H1 (cell line): ENCODE measurements around the gene CHPT1. TPM values are rescaled to one million over a fixed set of nuclear protein-coding genes. Genes with fewer than 3 reads are reported as not detected.

Source experiments
- CTCF ChIA-PET: fragments of 300-600 bp; sonication (Branson Sonifier 250); formaldehyde crosslinking; loops from one replicate; lab custom pipeline; 2021; ENCODE audit not compliant: partially characterized antibody; lab: Charles Lee
- POLR2A ChIA-PET: fragments of 300-600 bp; sonication (Branson Sonifier 250); formaldehyde crosslinking; loops from one replicate; lab custom pipeline; 2021; ENCODE audit warnings: inconsistent platforms; ENCODE audit not compliant: partially characterized antibody; lab: Charles Lee
- DNase-seq, 2 experiments: peaks; one replicate each; pipeline versions ENCODE4 v3.0.0 to v3.0.0-alpha.2; 2010 to 2022; ENCODE audit warnings: low spot score in 2 of 2, low read depth in 1 of 2, mixed read lengths in 1 of 2
- FAIRE-seq: peaks from 2 replicates; lab custom pipeline; 2011; peaks lifted over from hg19 to GRCh38; lab: Jason Lieb, UNC
- H2AFZ ChIP-seq: 2 replicates; pipeline ENCODE4 v1.8.1; 2012; ENCODE audit warnings: low read length, inconsistent platforms
- H2AK5ac ChIP-seq: 2 replicates; pipeline ENCODE4 v1.6.1; 2013; ENCODE audit warnings: low read depth, low read length
- H2BK120ac ChIP-seq: replicated peaks from 2 replicates; pipeline ENCODE3; 2013; ENCODE audit warnings: low read depth, low read length, inconsistent platforms
- H2BK12ac ChIP-seq: 2 replicates; pipeline ENCODE4 v1.6.1; 2013; ENCODE audit warnings: low read depth, low read length
- H2BK15ac ChIP-seq: 2 replicates; pipeline ENCODE4 v1.6.1; 2013; ENCODE audit warnings: low read length
- H2BK20ac ChIP-seq: 2 replicates; pipeline ENCODE4 v1.6.1; 2013; ENCODE audit warnings: low read length
- H2BK5ac ChIP-seq: 2 replicates; pipeline ENCODE4 v1.6.1; 2013; ENCODE audit warnings: low read depth, low read length
- H3K14ac ChIP-seq: 2 replicates; pipeline ENCODE4 v1.6.1; 2013; ENCODE audit warnings: inconsistent platforms; ENCODE audit not compliant: insufficient read length
- H3K18ac ChIP-seq: 2 replicates; pipeline ENCODE4 v1.6.1; 2013; ENCODE audit warnings: low read length; ENCODE audit errors: extremely low read depth
- H3K23ac ChIP-seq: 2 replicates; pipeline ENCODE4 v1.6.1; 2013; ENCODE audit warnings: inconsistent platforms; ENCODE audit not compliant: insufficient read length
- H3K23me2 ChIP-seq: 2 replicates; pipeline ENCODE4 v1.6.1; 2013; ENCODE audit warnings: low read depth, low read length
- H3K27ac ChIP-seq: 2 replicates; pipeline ENCODE4 v1.6.1; 2011; ENCODE audit warnings: low read depth, low read length, inconsistent platforms
- H3K27me3 ChIP-seq, 4 experiments: replicated peaks in 1 of 4; 1 replicate in 1 of 4; 2 replicates in 3 of 4; pipeline versions ENCODE4 v1.6.1 to v1.8.1; 2011 to 2013; ENCODE audit warnings: low read length in 3 of 4, mild to moderate bottlenecking in 3 of 4, inconsistent platforms in 2 of 4, mixed read lengths in 2 of 4, moderate library complexity in 1 of 4; ENCODE audit not compliant: control insufficient read depth in 3 of 4, insufficient read depth in 3 of 4; ENCODE audit errors: extremely low read depth in 1 of 4
- H3K36me3 ChIP-seq, 4 experiments: 2 replicates each; pipeline versions ENCODE4 v1.6.1 to v1.8.1; 2011 to 2013; ENCODE audit warnings: mild to moderate bottlenecking in 4 of 4, low read length in 3 of 4, moderate library complexity in 2 of 4, control low read depth in 1 of 4, inconsistent platforms in 1 of 4; ENCODE audit not compliant: insufficient read depth in 4 of 4, control insufficient read depth in 2 of 4
- H3K4ac ChIP-seq: replicated peaks from 2 replicates; pipeline ENCODE3; 2013; ENCODE audit warnings: low read length, low read depth, mixed read lengths, inconsistent platforms; ENCODE audit not compliant: insufficient read length
- H3K4me1 ChIP-seq, 4 experiments: replicated peaks in 1 of 4; 1 replicate in 1 of 4; 2 replicates in 3 of 4; pipeline versions ENCODE4 v1.6.1 to v1.8.1; 2011 to 2013; ENCODE audit warnings: low read length in 3 of 4, inconsistent platforms in 2 of 4, mixed read lengths in 1 of 4; ENCODE audit not compliant: insufficient read depth in 4 of 4, control insufficient read depth in 3 of 4
- H3K4me2 ChIP-seq, 2 experiments: 2 replicates each; pipeline versions ENCODE4 v1.6.1 to v1.8.1; 2011 to 2013; ENCODE audit warnings: low read depth in 2 of 2, low read length in 2 of 2, control low read depth in 1 of 2, inconsistent platforms in 1 of 2, mild to moderate bottlenecking in 1 of 2; ENCODE audit not compliant: insufficient read depth in 1 of 2
- H3K4me3 ChIP-seq, 4 experiments: fragments of 200-600, 300-600 bp in 1 of 4; sonication (generic), shearing (Covaris generic), sonication (Bioruptor Twin) in 1 of 4; 2 replicates each; pipeline versions ENCODE4 v1.5.1 to v1.8.1; 2011 to 2016; ENCODE audit warnings: low read length in 4 of 4, low read depth in 3 of 4, control low read depth in 2 of 4, inconsistent platforms in 2 of 4, mild to moderate bottlenecking in 2 of 4, mixed read lengths in 1 of 4, moderate library complexity in 1 of 4; ENCODE audit not compliant: insufficient read depth in 2 of 4; ENCODE audit errors: extremely low read depth in 1 of 4
- H3K56ac ChIP-seq: replicated peaks from 2 replicates; pipeline ENCODE3; 2013; ENCODE audit warnings: low read depth, mild to moderate bottlenecking, mixed read lengths, low read length, inconsistent platforms; ENCODE audit not compliant: insufficient read length
- H3K79me1 ChIP-seq: 2 replicates; pipeline ENCODE4 v1.6.1; 2013; ENCODE audit warnings: low read depth, low read length, control low read depth
- H3K79me2 ChIP-seq, 2 experiments: 2 replicates each; pipeline versions ENCODE4 v1.6.1 to v1.8.1; 2012 to 2013; ENCODE audit warnings: low read length in 2 of 2, mild to moderate bottlenecking in 2 of 2, inconsistent platforms in 1 of 2; ENCODE audit not compliant: insufficient read depth in 2 of 2, control insufficient read depth in 1 of 2
- H3K9ac ChIP-seq, 4 experiments: replicated peaks in 1 of 4; 1 replicate in 1 of 4; 2 replicates in 3 of 4; pipeline versions ENCODE4 v1.6.1 to v1.8.1; 2011 to 2013; ENCODE audit warnings: low read depth in 3 of 4, low read length in 3 of 4, control low read depth in 2 of 4, mild to moderate bottlenecking in 2 of 4, moderate library complexity in 2 of 4, inconsistent platforms in 1 of 4; ENCODE audit errors: extremely low read depth in 1 of 4
- H3K9me3 ChIP-seq, 2 experiments: 2 replicates each; pipeline versions ENCODE4 v1.6.1 to v1.8.1; 2012 to 2013; ENCODE audit warnings: mild to moderate bottlenecking in 2 of 2, moderate library complexity in 2 of 2, control low read depth in 1 of 2, inconsistent platforms in 1 of 2, low read depth in 1 of 2, low read length in 1 of 2, mixed read lengths in 1 of 2; ENCODE audit not compliant: insufficient read depth in 2 of 2
- H4K20me1 ChIP-seq, 2 experiments: replicated peaks in 1 of 2; 2 replicates each; pipeline versions ENCODE3 to v1.8.1; 2011 to 2013; ENCODE audit warnings: inconsistent platforms in 2 of 2, low read length in 2 of 2, mild to moderate bottlenecking in 1 of 2; ENCODE audit not compliant: insufficient read depth in 2 of 2, control insufficient read depth in 1 of 2
- H4K5ac ChIP-seq: 2 replicates; pipeline ENCODE4 v1.6.1; 2013; ENCODE audit warnings: low read length, low read depth, mixed read lengths, inconsistent platforms; ENCODE audit not compliant: insufficient read length
- H4K8ac ChIP-seq: 2 replicates; pipeline ENCODE4 v1.8.0; 2013; ENCODE audit warnings: mild to moderate bottlenecking, moderate library complexity, low read length, inconsistent platforms; ENCODE audit not compliant: insufficient read depth; ENCODE audit errors: extremely low read depth
- H4K91ac ChIP-seq: replicated peaks from 2 replicates; pipeline ENCODE3; 2013; ENCODE audit warnings: low read length, mixed read lengths, inconsistent platforms; ENCODE audit not compliant: insufficient read length
- ATF2 ChIP-seq: IDR thresholded peaks from 2 replicates; pipeline ENCODE4 v1.6.1; 2012; ENCODE audit warnings: low read length, inconsistent platforms
- BRCA1 ChIP-seq: IDR thresholded peaks from 2 replicates; pipeline ENCODE4 v1.6.1; 2012; ENCODE audit warnings: low read depth, low read length, improper control_type of control experiment
- CBX5 ChIP-seq: fragments of 300-800, 300-1000 bp; sonication (generic); IDR thresholded peaks from 2 replicates; pipeline ENCODE4 v1.7.1; 2016; ENCODE audit warnings: antibody characterized with exemption, low read length, low read depth
- EP300 ChIP-seq, 2 experiments: IDR thresholded peaks; 1 replicate in 1 of 2; 2 replicates in 1 of 2; pipeline ENCODE4 v1.6.1; 2011 to 2012; ENCODE audit warnings: low read depth in 2 of 2, low read length in 2 of 2, mild to moderate bottlenecking in 2 of 2, borderline replicate concordance in 1 of 2, inconsistent platforms in 1 of 2, moderate library complexity in 1 of 2
- JUN ChIP-seq: IDR thresholded peaks from 2 replicates; pipeline ENCODE4 v1.6.1; 2011; ENCODE audit warnings: low read depth, mild to moderate bottlenecking, improper control_type of control experiment, low read length
- KDM4A ChIP-seq: IDR thresholded peaks from one replicate; pipeline ENCODE4 v1.7.1; 2012; ENCODE audit warnings: low read depth, mild to moderate bottlenecking, moderate library complexity, low read length, inconsistent platforms; ENCODE audit not compliant: severe bottlenecking
- NANOG ChIP-seq: IDR thresholded peaks from 2 replicates; pipeline ENCODE4 v1.6.1; 2011; ENCODE audit warnings: low read length, low read depth, mild to moderate bottlenecking, inconsistent platforms; ENCODE audit not compliant: insufficient read depth, poor library complexity, severe bottlenecking
- POLR2A ChIP-seq, 2 experiments: IDR thresholded peaks; 1 replicate in 1 of 2; 2 replicates in 1 of 2; pipeline ENCODE4 v1.6.1; 2011; ENCODE audit warnings: low read depth in 2 of 2, low read length in 2 of 2, mild to moderate bottlenecking in 2 of 2; ENCODE audit errors: control extremely low read depth in 1 of 2
- POLR2AphosphoS5 ChIP-seq: IDR thresholded peaks from 2 replicates; pipeline ENCODE4 v1.6.1; 2011; ENCODE audit warnings: low read depth, low read length
- POU5F1 ChIP-seq: IDR thresholded peaks from 2 replicates; pipeline ENCODE4 v1.6.1; 2011; ENCODE audit warnings: low read depth, mild to moderate bottlenecking, low read length, moderate library complexity
- SP2 ChIP-seq: IDR thresholded peaks from 2 replicates; pipeline ENCODE4 v1.6.1; 2012; ENCODE audit warnings: mild to moderate bottlenecking, low read length, inconsistent platforms
- ZNF274 ChIP-seq: IDR thresholded peaks from 2 replicates; pipeline ENCODE4 v1.7.0; 2012; ENCODE audit warnings: low read length, borderline replicate concordance; ENCODE audit errors: extremely low read depth
- WGBS, 2 experiments: shearing (Covaris generic) in 1 of 2; methylation state at CpG; one replicate each; pipeline versions ENCODE4 v1.1.6 to v1.1.7; 2013 to 2015; ENCODE audit warnings: low lambda C conversion rate in 2 of 2, mixed read lengths in 2 of 2, inconsistent platforms in 1 of 2, low coverage in 1 of 2, missing lambda C conversion rate in 1 of 2; ENCODE audit not compliant: insufficient replicate concordance in 2 of 2, insufficient coverage in 1 of 2, insufficient read length in 1 of 2; ENCODE audit errors: extremely low coverage in 1 of 2, missing lambda C conversion rate in 1 of 2; 5-methylcytosine and 5-hydroxymethylcytosine counted together
- polyA plus RNA-seq, 7 experiments: library from polyadenylated mRNA; depleted of rRNA in 3 of 7; stranded (reverse) in 5 of 7; unstranded in 2 of 7; fragments of >200 nt in 5 of 7; fragments of 200-250 nt in 2 of 7; gene quantifications; 1 replicate in 5 of 7; 2 replicates in 1 of 7; 4 replicates in 1 of 7; pipeline versions ENCODE4 v1.2.1 to v1.2.3, GENCODE V29; 2011 to 2013; ENCODE audit warnings: missing spikeins in 2 of 7, mixed read lengths in 2 of 7
- total RNA-seq: library from RNA; stranded (reverse); fragmentation: NEBNext Ultra II Directional; extraction: Animal tissue kit (Norgen Biotek cat#: 25700); gene quantifications from 2 replicates; pipeline ENCODE4 v1.2.1, GENCODE V29; 2021

CHPT1 gene
- total and polyA plus RNA-seq, 2 of the 8 experiments (the other 6 are each of a cell fraction or from before 2014, with no cell fraction given): 13.3 to 22.5 TPM

DNA sequence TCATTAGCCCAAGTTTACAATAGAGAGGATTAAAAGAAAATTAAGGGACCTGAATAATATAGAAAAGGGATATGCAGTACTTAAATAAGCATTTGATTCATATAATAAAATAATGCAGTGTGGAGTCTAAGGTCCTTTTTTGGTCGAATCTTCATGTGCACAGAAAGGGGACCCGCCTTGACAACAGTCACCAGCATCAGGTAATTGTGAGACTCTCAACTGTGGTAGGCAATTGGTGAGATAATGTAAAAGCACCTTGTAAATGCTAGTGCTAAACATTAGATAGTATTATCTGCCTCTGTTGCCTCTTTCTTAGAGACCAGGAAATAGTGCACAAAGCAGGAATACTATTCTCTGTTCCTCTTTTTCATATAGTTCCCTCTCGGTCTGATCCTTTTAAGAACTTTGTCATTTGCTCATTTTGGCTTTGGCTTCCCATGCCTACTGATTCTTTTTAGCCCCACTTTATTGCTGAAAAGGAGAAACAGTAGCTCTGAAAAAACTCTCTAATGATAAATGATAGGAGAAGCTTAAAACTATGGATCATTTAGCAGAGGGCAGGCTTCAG is 17.5 kb downstream of the CHPT1 start:
- H3K18ac ChIP-seq: no peak overlapping the region
- DNase-seq: no peak
- H4K8ac ChIP-seq: no peak overlapping the region
- H3K79me2 ChIP-seq: peaks cover 0 to 2% of the 10 kb centered on the region in 2 experiments; a peak in 1 of 4 replicates
- no peak overlapping the region for H2BK15ac ChIP-seq
- peaks cover 0 to 4% (median 0%) of the 10 kb centered on the region in 4 experiments; a peak in 1 of 7 replicates for H3K4me1 ChIP-seq
- H2AK5ac ChIP-seq: no peak overlapping the region
- no peak overlapping the region for H2BK20ac ChIP-seq
- no peaks in the 10 kb centered on the region for H3K9me3 ChIP-seq
- ChIA-PET POLR2A (no interaction called here), CTCF (no interaction called here)
- 89% methylated on average over 3 of the region's 3 CpGs; no CpG with 5 or more reads in 1 of the 2 experiments for WGBS, 2 experiments
- no peak overlapping the region for H3K4me3 ChIP-seq
- H4K5ac ChIP-seq: no peak overlapping the region
- no peak overlapping the region for H3K4ac ChIP-seq
- no peak overlapping the region for H3K9ac ChIP-seq
- H4K20me1 ChIP-seq: no peaks in the 10 kb centered on the region
- no peaks in the 10 kb centered on the region for H3K27me3 ChIP-seq
- H3K56ac ChIP-seq: no peak overlapping the region
- no peaks in the 10 kb centered on the region; the same call in 1 of the 2 replicates for H3K79me1 ChIP-seq
- H3K14ac ChIP-seq: no peak overlapping the region
- H2AFZ ChIP-seq: no peak overlapping the region
- H2BK5ac ChIP-seq: no peak overlapping the region
- H3K4me2 ChIP-seq: no peak overlapping the region
- no peak overlapping the region for H2BK120ac ChIP-seq
- no peak overlapping the region for H4K91ac ChIP-seq
- no peak overlapping the region for H3K23ac ChIP-seq
- H3K23me2 ChIP-seq: no peaks in the 10 kb centered on the region
- H2BK12ac ChIP-seq: no peak overlapping the region
- FAIRE-seq: no peak
- no peak overlapping the region for H3K27ac ChIP-seq
- H3K36me3 ChIP-seq: no peaks in the 10 kb centered on the region
- TF ChIP-seq SP2: no peak
- TF ChIP-seq POLR2AphosphoS5: no peak
- no peak for TF ChIP-seq CBX5
- no peak for TF ChIP-seq ZNF274
- TF ChIP-seq BRCA1: no peak
- no peak for TF ChIP-seq KDM4A
- TF ChIP-seq EP300 (IDR thresholded peaks at IDR 0.05; ENCODE audit: borderline replicate concordance in 1 of 2, low read depth in 2 of 2, low read length in 2 of 2): no peak
- TF ChIP-seq NANOG: no peak
- TF ChIP-seq JUN: no peak
- TF ChIP-seq POLR2A (IDR thresholded peaks at IDR 0.05; ENCODE audit: control extremely low read depth in 1 of 2, low read depth in 2 of 2, low read length in 2 of 2): no peak
- TF ChIP-seq ATF2: no peak
- no peak for TF ChIP-seq POU5F1
